Glomerular endothelial cell (primary cell): ENCODE results near the gene SCRT2. TPM values are rescaled to one million over a fixed set of nuclear protein-coding genes. Genes with fewer than 3 reads are reported as not detected.
"Not testable (repeated sequence)": the region's sequence is repeated elsewhere in the genome, so short reads cannot be mapped to it uniquely, and the experiment has no call there.

Experiments used
- DNase-seq: peaks from one replicate; pipeline ENCODE4 v3.0.0-alpha.2; 2011; ENCODE audit warnings: low read depth, low spot score; ENCODE audit errors: extremely low read depth
- total RNA-seq: library from RNA; depleted of rRNA; stranded (reverse); fragments of >200 nt; gene quantifications from 2 replicates; pipeline ENCODE4 v1.2.3, GENCODE V29; 2015

Gene SCRT2
- total RNA-seq, 1 donor from 2014 or later: not detected

- no peak for DNase-seq
These were observed 26.0 kb upstream of the SCRT2 start for GRCh38 chr20:701401-702129.

- DNase-seq: no peak
These were observed 24.3 kb upstream of the SCRT2 start for GRCh38 chr20:699811-700338.

GRCh38 chr20:699342-699741, 23.7 kb upstream of the SCRT2 start:
- no peak for DNase-seq

GRCh38 chr20:698276-698675, 22.7 kb upstream of the SCRT2 start:
- no peak for DNase-seq

GRCh38 chr20:697826-698225, 22.2 kb upstream of the SCRT2 start:
- DNase-seq: no peak

GRCh38 chr20:695165-695866, 19.7 kb upstream of the SCRT2 start:
- no peak for DNase-seq

- no peak for DNase-seq
These were observed 18.9 kb upstream of the SCRT2 start for GRCh38 chr20:694496-694895.

GRCh38 chr20:693786-694185, 18.2 kb upstream of the SCRT2 start:
- DNase-seq: not testable (repeated sequence)

GRCh38 chr20:692044-692443, 16.4 kb upstream of the SCRT2 start:
- no peak for DNase-seq

GRCh38 chr20:689947-690346, 14.3 kb upstream of the SCRT2 start:
- no peak for DNase-seq

- DNase-seq: no peak
These were observed 13.7 kb upstream of the SCRT2 start for GRCh38 chr20:689348-689747.

- DNase-seq: no peak
These were observed 13.2 kb upstream of the SCRT2 start for GRCh38 chr20:688809-689212.

GRCh38 chr20:687468-688203, 12.0 kb upstream of the SCRT2 start:
- no peak for DNase-seq

- DNase-seq: no peak
These were observed 9.2 kb upstream of the SCRT2 start for GRCh38 chr20:684676-685319.

- DNase-seq: no peak
These were observed 6.5 kb upstream of the SCRT2 start for GRCh38 chr20:682123-682522.

GRCh38 chr20:680638-681187, 5.1 kb upstream of the SCRT2 start:
- DNase-seq: no peak

GRCh38 chr20:677957-678356, 2.4 kb upstream of the SCRT2 start:
- DNase-seq: no peak

- DNase-seq: no peak
These were observed 1.4 kb upstream of the SCRT2 start for GRCh38 chr20:676967-677366.

- DNase-seq: no peak
These were observed 824 bp upstream of the SCRT2 start for GRCh38 chr20:676315-676937.

GRCh38 chr20:675033-675452, 559 bp downstream of the SCRT2 start:
- DNase-seq: no peak
